Neutrophil (primary cell): ENCODE data around the gene ERG28.

Source experiments
- H3K27ac ChIP-seq: fragments of 200-600 bp; sonication (generic); 2 replicates; pipeline ENCODE4 v1.5.1; 2016; ENCODE audit warnings: mild to moderate bottlenecking, moderate library complexity
- H3K27me3 ChIP-seq: fragments of 200-600 bp; sonication (generic); 2 replicates; pipeline ENCODE4 v1.6.0; 2016; ENCODE audit warnings: mild to moderate bottlenecking
- H3K36me3 ChIP-seq: fragments of 200-600 bp; sonication (generic); 2 replicates; pipeline ENCODE4 v1.5.1; 2017
- H3K4me1 ChIP-seq, 2 experiments: fragments of 200-600 bp in 1 of 2; sonication (generic) in 1 of 2; 1 replicate in 1 of 2; 2 replicates in 1 of 2; pipeline versions ENCODE4 v1.5.1 to v1.6.1; 2013 to 2016; ENCODE audit warnings: low read depth in 1 of 2, low read length in 1 of 2, mild to moderate bottlenecking in 1 of 2, moderate library complexity in 1 of 2; ENCODE audit not compliant: control insufficient read depth in 1 of 2, insufficient read depth in 1 of 2
- H3K4me3 ChIP-seq, 2 experiments: fragments of 200-600 bp in 1 of 2; sonication (generic) in 1 of 2; 1 replicate in 1 of 2; 2 replicates in 1 of 2; pipeline ENCODE4 v1.5.1; 2013 to 2016; ENCODE audit warnings: low read depth in 1 of 2, low read length in 1 of 2, mild to moderate bottlenecking in 1 of 2, moderate library complexity in 1 of 2
- H3K9me3 ChIP-seq: fragments of 200-600 bp; sonication (generic); 2 replicates; pipeline ENCODE4 v1.5.1; 2016
- CTCF ChIP-seq: fragments of 200-600 bp; sonication (generic); IDR thresholded peaks from 2 replicates; pipeline ENCODE4 v1.5.1; 2016; ENCODE audit warnings: antibody characterized with exemption

The ERG28 gene

GRCh38 chr14:75690010-75690409 is 29.3 kb upstream of the ERG28 start:
- no peaks in the 10 kb centered on the region for H3K4me1 ChIP-seq
- H3K9me3 ChIP-seq = no peaks in the 10 kb centered on the region
- no peaks in the 10 kb centered on the region for H3K27me3 ChIP-seq
- no peak for TF ChIP-seq CTCF
- H3K27ac ChIP-seq = no peak overlapping the region
- peaks cover 28% of the 10 kb centered on the region for H3K36me3 ChIP-seq
- no peak overlapping the region for H3K4me3 ChIP-seq

GRCh38 chr14:75689012-75689411 is 28.3 kb upstream of the ERG28 start:
- no peaks in the 10 kb centered on the region for H3K27me3 ChIP-seq
- H3K4me1 ChIP-seq = no peaks in the 10 kb centered on the region
- no peak for TF ChIP-seq CTCF
- H3K4me3 ChIP-seq = no peak overlapping the region
- no peak overlapping the region for H3K27ac ChIP-seq
- H3K36me3 ChIP-seq = peaks cover 24% of the 10 kb centered on the region
- H3K9me3 ChIP-seq = no peaks in the 10 kb centered on the region

GRCh38 chr14:75685910-75686309 is 25.2 kb upstream of the ERG28 start:
- H3K36me3 ChIP-seq = peaks cover 29% of the 10 kb centered on the region
- no peak for TF ChIP-seq CTCF
- H3K4me1 ChIP-seq = no peaks in the 10 kb centered on the region
- H3K27me3 ChIP-seq = no peaks in the 10 kb centered on the region
- no peaks in the 10 kb centered on the region for H3K9me3 ChIP-seq
- H3K27ac ChIP-seq = no peak overlapping the region
- no peak overlapping the region for H3K4me3 ChIP-seq

GRCh38 chr14:75675265-75675960 is 14.7 kb upstream of the ERG28 start:
- TF ChIP-seq CTCF = no peak
- no peaks in the 10 kb centered on the region for H3K27me3 ChIP-seq
- H3K4me3 ChIP-seq = no peak overlapping the region
- H3K36me3 ChIP-seq = peaks cover under 1% of the 10 kb centered on the region
- no peaks in the 10 kb centered on the region for H3K4me1 ChIP-seq
- no peaks in the 10 kb centered on the region for H3K9me3 ChIP-seq
- no peak overlapping the region for H3K27ac ChIP-seq

- Histone ChIP-seq H3K27me3 (no peaks in the 10 kb centered on the region), H3K36me3 (peaks cover 4% of the 10 kb centered on the region), H3K9me3 (no peaks in the 10 kb centered on the region), H3K27ac (no peak overlapping the region), H3K4me1 (no peaks in the 10 kb centered on the region), H3K4me3 (no peak overlapping the region)
- TF ChIP-seq CTCF = no peak
Measured at GRCh38 chr14:75673345-75674035, 12.8 kb upstream of the ERG28 start.
